GM18498 (cell line): ENCODE data around the gene YTHDF1.

Experiments
- ATAC-seq: cut with Tn5 transposase; IDR thresholded peaks from one replicate; pipeline ENCODE4 v1.9.1; 2021; ENCODE audit warnings: mild to moderate bottlenecking, moderate library complexity; ENCODE audit not compliant: unreplicated experiment

YTHDF1 gene

DNA sequence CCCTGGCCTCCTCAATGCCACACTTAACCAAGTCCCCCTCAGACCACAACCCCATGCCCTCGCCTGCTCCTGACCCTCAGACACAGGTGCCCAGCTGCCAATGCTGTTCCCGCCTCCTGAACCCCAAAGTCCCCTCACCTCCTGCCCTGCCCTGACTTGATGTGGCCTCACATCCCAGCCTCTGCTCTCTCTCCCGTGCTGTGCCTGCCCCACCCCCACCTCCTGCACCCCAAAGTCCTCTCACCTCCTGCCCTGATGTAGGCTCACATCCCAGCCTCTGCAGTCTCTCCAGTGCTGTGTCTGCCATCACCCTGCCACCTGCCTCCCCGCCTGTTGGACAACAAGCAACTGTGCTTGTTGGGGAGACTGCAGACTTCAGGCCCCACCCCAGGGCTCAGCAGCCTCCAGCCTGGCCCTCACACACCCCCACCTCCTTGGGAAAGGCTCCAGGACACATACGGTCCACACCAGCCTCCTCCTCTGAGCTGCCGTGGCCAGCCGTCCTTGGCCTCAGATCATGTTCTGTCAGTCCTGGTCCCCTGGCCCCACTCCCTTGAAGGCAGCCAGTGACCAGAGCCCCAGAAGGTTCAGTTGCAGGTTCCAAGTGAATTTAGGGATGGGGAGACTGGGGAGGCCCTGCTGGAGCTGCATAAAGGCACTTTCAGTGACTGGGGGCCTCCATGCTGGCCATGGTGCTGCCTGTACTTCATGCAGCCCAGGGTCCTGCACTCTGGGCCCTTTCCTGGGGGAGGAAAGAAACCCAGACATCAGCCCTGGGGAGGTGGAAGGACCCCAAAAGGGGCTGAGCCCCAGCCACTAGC lies 28.4 kb downstream of the YTHDF1 start:
- no peak for ATAC-seq

DNA sequence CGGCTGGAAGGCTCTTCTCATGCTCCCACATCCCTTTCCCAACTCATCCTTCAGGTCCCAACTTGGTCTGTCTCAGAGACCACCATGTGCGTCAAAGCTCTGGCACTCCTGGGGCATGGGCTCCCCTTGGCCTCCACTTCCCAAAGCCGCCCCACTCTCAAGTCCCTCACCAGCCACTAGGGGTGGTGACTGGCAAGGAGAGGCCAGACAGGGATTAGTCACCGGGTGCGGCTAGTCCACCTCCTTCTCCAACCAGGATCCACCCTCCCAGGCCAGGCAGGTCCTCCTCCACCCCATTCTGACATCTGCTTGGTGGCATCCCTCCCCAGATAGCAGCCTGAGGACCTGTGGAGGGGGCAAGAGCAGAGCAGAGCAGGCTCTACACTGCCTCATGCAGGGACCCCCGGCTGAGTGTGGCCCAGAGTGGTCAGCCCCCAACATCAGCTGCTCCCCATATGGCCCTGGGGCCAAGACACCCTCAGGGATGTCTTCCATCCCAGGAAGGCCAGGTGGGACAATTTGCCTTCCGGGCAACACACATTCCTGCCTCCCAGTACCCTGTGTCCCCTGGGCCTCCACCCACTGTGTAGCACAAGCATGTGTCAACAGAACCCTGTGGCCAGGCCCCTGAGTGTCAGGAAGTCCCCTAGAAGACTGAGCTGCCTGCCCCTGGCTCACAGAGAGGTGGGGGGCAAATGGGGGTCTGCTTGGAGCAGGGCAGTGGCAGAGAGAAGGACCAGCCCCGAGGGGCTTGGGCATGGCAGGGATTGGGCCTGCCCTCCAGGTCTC lies 29.2 kb downstream of the YTHDF1 start:
- no peak for ATAC-seq

GRCh38 chr20:63186084-63186483 lies 29.8 kb downstream of the YTHDF1 start:
- ATAC-seq: no peak

- no peak for ATAC-seq
Measured at GRCh38 chr20:63185215-63185796, 30.6 kb downstream of the YTHDF1 start.

DNA sequence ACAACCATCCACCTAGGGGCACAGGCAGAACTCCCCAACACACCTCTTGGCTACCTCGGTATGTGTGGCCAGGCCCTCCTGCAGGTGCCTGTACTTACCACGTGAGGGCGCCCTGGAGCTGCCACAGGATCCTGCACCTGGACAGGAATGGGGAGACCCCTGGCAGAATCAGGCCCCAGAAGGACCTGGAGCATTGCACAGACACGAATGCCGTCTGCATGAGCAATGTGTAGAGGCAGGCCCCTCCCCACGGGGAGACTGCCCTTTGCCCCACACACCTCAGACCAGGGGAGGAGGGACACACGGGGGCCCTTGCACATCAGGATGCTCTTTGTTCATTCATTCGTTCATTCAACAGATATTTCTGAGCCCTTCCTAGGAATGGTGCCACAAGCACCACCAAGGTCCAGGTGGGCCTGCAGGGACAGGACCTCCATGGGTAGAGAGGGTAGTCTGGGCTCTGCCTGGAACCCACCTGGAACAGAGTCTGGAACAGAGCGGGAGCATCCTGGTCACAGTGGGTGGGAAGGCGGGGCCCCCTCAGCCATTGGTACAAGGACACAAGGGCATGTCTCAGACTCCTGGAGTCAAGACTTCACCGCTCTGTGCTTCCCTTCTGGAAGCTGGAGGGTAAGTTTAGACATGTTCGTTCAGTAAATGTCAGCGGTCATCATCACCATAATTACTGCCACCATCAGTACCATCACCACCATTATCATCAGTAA lies 32.3 kb downstream of the YTHDF1 start:
- ATAC-seq: no peak

DNA sequence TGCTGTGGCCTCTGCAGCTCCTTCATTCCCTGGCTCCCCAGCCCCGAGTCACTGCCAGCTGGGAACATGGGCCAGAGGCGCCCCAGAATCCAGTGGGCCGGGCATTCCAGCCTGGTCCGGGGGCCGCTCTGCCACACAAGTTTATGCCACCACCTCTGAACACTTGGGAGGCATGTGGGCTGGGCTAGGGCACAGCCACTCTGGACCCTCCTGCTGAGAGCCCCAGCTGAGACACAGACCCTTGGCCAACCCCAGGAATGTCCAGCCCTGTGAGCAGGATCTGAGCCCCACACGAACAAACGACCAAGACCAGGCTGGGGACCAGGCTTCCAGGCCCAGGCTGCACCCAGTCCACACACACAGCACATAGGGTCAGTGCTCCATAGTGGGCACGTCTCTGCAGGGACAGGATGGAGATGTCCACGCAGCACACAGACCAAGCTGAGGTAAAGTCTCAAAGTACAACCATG lies 33.0 kb downstream of the YTHDF1 start:
- no peak for ATAC-seq

DNA sequence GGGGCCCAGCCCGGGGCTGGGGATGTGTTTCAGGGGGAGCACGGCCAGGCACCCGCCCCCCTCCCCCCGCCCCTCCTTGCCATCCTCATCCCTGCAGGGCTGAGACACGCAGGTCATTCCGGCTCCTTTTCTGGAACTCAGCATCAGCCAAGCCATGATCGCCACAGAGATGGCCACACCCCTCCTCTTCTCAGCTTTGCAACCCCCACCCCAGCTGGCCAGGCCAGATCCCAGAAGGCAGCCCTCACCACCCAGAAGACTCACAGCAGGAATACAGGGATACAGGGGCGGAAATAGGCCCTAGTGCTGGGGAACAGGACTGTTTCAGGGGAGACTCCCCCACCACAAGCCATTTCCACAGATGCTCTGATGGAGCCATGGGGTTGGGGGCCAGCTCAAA lies 33.5 kb downstream of the YTHDF1 start:
- ATAC-seq: no peak

DNA sequence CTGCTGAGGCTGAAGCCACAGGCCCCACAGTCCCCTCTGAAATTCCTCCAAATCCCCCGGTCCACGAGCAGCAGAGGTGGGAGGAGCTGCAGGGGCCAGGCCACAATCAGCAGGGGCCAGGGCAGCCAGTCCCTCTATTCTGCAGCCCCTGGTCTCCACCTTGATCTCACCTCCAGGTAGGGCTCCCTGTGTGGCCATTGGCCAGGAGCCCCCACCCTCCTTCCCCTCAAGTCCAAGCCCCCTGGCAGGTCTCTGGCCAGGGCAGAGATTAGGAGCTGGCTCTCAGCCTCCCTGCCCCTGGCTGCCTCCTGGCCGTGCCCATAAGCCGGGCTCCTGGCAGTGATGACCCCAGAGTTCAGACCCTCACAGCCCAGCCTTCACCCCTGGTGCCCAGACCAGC lies 34.7 kb downstream of the YTHDF1 start:
- no peak for ATAC-seq

GRCh38 chr20:63180569-63181185 lies 35.3 kb downstream of the YTHDF1 start:
- no peak for ATAC-seq

DNA sequence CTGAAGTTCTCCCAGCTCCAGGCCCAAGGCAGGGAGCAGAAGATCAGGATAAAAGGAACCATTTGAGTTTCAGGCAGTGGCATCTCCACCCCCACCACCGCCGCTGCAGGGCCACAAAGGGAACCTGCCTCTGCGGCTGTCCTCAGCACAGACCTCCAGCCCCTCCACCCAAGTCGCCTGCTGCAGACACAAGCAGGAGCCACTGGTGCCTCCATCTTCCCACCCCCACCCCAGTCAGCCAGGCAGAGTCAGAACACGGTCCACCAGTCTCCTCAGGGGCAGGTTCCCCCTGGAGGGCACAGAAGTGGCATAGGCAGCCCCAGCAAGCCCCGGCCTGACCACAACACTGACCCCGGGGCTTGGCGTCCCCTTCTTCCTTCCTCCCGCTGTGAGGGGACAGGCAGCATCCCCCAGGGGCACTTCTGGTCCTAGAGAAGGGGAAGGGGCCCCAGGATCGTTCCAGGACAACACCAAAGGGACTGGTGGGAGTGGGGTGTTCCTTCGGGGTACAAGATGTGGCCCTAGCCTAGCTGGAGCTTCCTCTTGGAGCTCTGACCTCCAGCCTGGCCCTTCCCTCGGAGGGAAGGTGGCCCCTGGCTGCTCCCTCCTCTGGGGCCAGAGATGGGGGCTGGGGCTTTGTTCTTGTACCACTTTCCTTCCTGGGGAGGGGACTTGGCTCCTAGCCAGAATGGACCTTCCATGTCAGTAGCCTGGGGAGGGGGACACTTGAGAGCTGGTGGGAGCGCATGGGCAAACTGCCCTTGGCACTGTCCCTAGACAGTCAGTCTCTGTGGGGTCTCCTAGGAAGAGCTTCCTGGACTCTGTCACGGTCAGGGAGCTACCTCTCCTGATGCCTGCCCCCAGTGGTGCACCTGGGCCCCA lies 36.0 kb downstream of the YTHDF1 start:
- ATAC-seq: no peak

- peak; percentile 54 for ATAC-seq
Measured at GRCh38 chr20:63178889-63179686, 36.8 kb downstream of the YTHDF1 start.

DNA sequence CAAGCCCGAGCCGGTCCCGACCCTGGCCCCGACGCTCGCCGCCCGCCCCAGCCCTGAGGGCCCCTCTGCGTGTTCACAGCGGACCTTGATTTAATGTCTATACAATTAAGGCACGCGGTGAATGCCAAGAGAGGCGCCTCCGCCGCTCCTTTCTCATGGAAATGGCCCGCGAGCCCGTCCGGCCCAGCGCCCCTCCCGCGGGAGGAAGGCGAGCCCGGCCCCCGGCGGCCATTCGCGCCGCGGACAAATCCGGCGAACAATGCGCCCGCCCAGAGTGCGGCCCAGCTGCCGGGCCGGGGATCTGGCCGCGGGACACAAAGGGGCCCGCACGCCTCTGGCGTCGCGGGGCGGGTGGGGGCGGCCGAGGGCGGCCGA lies 37.5 kb downstream of the YTHDF1 start:
- no peak for ATAC-seq

- no peak for ATAC-seq
Measured at GRCh38 chr20:63177785-63178445, 38.0 kb downstream of the YTHDF1 start.

DNA sequence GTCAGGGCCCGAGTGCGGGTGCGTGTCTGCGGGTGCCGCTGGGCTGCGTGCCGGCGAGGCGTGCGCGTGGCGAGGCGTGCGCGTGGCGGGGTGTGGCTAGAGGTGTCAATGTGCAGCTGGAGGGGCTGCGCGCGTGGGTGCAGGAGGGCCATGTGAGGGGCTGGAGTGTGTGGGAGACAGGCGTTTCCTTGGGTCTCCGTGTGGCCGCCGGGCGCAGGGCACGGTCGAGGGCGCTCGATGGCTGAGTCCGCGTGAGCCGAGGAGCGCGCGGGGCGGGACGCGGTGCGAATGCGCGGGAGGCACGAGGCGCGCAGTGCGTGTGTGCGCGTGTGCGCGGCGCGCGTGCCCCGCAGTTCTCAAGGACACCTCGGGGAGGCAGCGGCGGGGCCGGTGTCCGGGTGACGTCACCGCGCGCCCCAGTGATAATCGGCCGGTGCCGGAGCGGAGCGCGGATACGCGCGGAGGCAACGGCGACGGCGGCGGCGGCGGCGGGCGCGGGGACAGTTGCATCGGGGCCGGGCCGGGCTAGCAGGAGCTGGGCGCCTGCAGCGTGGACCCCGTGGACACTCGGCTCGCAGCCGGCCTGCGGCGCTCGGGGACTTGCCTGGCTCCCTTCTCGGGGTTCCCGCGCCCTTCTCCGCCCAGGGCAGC lies 38.7 kb downstream of the YTHDF1 start:
- no peak for ATAC-seq

DNA sequence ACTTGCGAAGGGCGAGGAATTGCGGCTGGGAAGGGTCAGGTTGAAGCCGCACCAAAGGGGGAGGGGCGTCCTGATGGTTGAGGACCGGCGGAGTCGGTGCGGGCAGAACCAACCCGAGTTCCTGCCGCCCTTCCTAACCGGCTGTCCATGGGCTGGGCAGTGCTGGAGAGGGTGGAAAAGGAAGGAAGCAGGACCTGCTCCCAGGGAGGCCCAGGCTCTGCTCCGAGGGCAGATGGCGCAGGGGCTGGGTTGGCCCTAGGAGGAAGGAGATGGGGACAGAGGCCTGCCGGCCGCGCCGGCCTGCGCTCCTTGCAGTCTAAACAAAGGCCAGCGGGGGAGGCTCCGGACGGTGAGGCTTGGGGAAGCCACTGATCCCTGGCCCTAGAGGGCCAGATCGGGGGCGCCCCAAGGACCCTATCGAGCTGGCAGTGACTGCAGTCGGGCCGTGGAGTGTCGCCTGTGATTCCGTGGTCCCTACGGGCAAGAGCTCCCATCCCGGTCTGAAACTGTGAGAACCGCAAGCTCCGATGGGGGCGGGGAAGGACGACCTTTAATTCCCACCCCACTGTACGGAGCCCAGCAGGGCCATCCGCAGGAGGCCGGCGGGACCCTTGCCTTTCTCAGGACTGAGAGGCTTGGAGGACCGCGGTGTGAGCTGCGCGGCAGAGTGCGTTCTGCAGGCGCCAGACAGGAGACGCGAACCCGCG lies 39.4 kb downstream of the YTHDF1 start:
- no peak for ATAC-seq

- ATAC-seq: no peak
Measured at GRCh38 chr20:63176034-63176426, 39.9 kb downstream of the YTHDF1 start.
